OCI-LY3 (cell line): Measurements from ENCODE around the gene CLTB.

ENCODE experiments used
- EZH2phosphoT487 ChIP-seq: fragments of 200-600 bp; shearing (Covaris generic); IDR thresholded peaks from 2 replicates; pipeline ENCODE4 v1.6.1; 2018; ENCODE audit warnings: antibody characterized with exemption, mixed run types, low read depth
- TF ChIP-seq, protein P1 (sequence below): fragments of 200-600, 300-600 bp; sonication (generic); IDR thresholded peaks from 2 replicates; pipeline ENCODE4 v1.5.1; 2014; ENCODE audit warnings: antibody characterized with exemption, low read length, low read depth

DNA sequence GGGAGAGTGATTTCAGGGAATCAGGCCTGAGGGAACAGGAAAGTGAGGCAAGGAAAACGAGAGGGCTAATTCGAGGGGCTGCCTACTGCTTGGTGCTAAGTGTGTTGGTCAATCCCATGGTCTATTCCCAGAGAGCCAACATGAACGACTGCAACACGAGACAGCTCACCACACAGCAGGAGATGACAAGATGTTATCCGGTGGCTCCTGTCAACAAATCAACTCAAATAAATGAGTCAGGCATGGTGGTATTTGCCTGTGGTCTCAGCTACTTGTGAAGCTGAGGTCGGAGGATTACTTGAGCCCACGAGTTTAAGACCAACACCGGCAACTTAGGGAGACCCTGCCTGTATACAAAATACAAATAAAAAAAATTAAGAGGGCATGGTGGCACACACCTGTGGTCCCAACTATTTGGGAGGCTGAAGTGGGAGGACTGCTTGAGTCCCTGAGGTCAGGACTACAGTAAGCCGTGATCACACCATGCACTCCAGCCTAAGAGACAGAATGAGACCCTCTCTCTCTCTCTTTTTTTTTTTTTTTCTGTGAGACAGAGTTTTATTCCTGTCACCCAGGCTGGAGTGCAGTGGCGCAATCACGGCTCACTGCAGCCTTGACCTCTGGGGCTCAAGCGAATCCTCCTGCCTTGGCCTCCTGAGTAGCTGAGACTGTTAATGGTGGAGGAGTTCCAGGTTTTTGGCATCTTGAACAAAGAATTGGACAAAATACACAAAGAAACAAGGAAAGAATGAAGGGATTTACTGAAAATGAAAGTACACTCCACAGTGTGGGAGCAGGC, 22.8 kb upstream of the CLTB start:
- TF ChIP-seq, protein P1, sequence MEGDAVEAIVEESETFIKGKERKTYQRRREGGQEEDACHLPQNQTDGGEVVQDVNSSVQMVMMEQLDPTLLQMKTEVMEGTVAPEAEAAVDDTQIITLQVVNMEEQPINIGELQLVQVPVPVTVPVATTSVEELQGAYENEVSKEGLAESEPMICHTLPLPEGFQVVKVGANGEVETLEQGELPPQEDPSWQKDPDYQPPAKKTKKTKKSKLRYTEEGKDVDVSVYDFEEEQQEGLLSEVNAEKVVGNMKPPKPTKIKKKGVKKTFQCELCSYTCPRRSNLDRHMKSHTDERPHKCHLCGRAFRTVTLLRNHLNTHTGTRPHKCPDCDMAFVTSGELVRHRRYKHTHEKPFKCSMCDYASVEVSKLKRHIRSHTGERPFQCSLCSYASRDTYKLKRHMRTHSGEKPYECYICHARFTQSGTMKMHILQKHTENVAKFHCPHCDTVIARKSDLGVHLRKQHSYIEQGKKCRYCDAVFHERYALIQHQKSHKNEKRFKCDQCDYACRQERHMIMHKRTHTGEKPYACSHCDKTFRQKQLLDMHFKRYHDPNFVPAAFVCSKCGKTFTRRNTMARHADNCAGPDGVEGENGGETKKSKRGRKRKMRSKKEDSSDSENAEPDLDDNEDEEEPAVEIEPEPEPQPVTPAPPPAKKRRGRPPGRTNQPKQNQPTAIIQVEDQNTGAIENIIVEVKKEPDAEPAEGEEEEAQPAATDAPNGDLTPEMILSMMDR, result no peak
- no peak for TF ChIP-seq EZH2phosphoT487
